Neural crest cell (in vitro differentiated cells): ENCODE results near the gene MRRF. TPM values are rescaled to one million over a fixed set of nuclear protein-coding genes. Genes with fewer than 3 reads are reported as not detected.

Experiments
- DNase-seq: peaks from one replicate; pipeline ENCODE4 v3.0.0; 2021; ENCODE audit warnings: low read depth, mixed read lengths, low spot score
- H3K27ac Mint-ChIP-seq: one replicate; pipeline ENCODE4 v1.8.0; 2021; ENCODE audit warnings: mild to moderate bottlenecking, mixed read lengths; ENCODE audit not compliant: unreplicated experiment
- H3K27me3 Mint-ChIP-seq: 2 replicates; pipeline ENCODE4 v1.8.0; 2021; ENCODE audit warnings: low read depth, mild to moderate bottlenecking, mixed read lengths
- H3K36me3 Mint-ChIP-seq: 2 replicates; pipeline ENCODE4 v1.8.0; 2021; ENCODE audit warnings: low read depth, mild to moderate bottlenecking, mixed read lengths
- H3K4me1 Mint-ChIP-seq: 2 replicates; pipeline ENCODE4 v1.8.0; 2021; ENCODE audit warnings: mixed read lengths
- H3K4me3 Mint-ChIP-seq: one replicate; pipeline ENCODE4 v1.8.0; 2021; ENCODE audit warnings: mild to moderate bottlenecking, mixed read lengths
- H3K9me3 Mint-ChIP-seq: 2 replicates; pipeline ENCODE4 v1.8.0; 2021; ENCODE audit warnings: mixed read lengths
- total RNA-seq: library from RNA; stranded (reverse); gene quantifications from 2 replicates; pipeline ENCODE4 v1.2.1, GENCODE V29; 2021
- TF ChIP-seq, protein P1 (sequence below): fragments of 200-600 bp; sonication (generic); conservative IDR thresholded peaks from 2 replicates; pipeline ENCODE4 v1.5.0; 2021; ENCODE audit warnings: antibody characterized with exemption, mild to moderate bottlenecking

Gene MRRF
- total RNA-seq, 1 donor from 2014 or later, result 40.1 TPM

DNA sequence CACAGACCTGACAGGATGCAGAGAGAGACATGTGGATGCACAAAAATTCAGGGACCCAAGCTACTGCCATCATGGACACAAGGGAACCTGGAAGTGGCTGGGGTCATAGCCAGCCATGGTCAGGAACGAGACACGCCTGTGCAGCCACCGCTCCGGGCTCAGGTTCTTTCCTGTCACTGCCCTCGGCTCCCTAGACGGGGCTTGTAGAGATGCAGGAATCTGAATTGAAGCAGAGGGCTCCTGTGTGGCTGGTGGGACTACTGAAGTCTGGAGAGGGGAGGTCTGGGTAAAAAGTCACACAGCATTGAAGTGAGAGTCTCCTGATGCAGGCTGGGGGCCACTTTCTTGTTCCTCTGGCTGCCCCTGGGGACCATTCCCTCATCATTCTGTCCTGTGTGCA is 73.9 kb downstream of the MRRF start:
- Mint-ChIP-seq H3K4me3 (no peak overlapping the region), H3K36me3 (no peaks in the 10 kb centered on the region), H3K27ac (no peak overlapping the region), H3K9me3 (no peaks in the 10 kb centered on the region), H3K27me3 (peaks cover 25% of the 10 kb centered on the region), H3K4me1 (peaks cover 5% of the 10 kb centered on the region)
- TF ChIP-seq, protein P1, sequence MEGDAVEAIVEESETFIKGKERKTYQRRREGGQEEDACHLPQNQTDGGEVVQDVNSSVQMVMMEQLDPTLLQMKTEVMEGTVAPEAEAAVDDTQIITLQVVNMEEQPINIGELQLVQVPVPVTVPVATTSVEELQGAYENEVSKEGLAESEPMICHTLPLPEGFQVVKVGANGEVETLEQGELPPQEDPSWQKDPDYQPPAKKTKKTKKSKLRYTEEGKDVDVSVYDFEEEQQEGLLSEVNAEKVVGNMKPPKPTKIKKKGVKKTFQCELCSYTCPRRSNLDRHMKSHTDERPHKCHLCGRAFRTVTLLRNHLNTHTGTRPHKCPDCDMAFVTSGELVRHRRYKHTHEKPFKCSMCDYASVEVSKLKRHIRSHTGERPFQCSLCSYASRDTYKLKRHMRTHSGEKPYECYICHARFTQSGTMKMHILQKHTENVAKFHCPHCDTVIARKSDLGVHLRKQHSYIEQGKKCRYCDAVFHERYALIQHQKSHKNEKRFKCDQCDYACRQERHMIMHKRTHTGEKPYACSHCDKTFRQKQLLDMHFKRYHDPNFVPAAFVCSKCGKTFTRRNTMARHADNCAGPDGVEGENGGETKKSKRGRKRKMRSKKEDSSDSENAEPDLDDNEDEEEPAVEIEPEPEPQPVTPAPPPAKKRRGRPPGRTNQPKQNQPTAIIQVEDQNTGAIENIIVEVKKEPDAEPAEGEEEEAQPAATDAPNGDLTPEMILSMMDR, result no peak
- no peak for DNase-seq

DNA sequence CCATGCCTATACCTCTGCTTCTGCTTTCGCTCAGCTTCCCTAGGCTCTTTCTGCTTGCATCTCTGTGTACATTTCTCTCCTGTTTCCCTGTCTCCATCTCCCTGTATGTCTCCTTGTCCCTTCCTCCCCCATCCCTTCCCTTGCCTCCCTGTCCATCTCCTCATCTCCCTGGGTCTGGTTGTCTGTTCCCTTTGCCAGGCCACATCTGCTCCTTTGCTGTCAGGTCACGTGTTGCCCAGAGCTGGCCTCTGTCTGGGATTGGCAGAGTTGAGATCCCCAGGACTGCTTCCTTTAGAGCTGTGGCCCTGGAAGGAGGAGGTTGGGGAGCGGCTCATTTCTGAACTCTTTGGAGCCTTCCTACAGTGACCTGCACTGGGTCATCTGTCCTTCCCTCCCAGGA is 74.3 kb downstream of the MRRF start:
- H3K36me3 Mint-ChIP-seq, result no peaks in the 10 kb centered on the region
- no peak overlapping the region for H3K4me3 Mint-ChIP-seq
- H3K9me3 Mint-ChIP-seq, result no peaks in the 10 kb centered on the region
- H3K27ac Mint-ChIP-seq, result no peak overlapping the region
- no peak for DNase-seq
- TF ChIP-seq, protein P1, result no peak
- peaks cover 5% of the 10 kb centered on the region for H3K4me1 Mint-ChIP-seq
- H3K27me3 Mint-ChIP-seq, result peaks cover 25% of the 10 kb centered on the region

DNA sequence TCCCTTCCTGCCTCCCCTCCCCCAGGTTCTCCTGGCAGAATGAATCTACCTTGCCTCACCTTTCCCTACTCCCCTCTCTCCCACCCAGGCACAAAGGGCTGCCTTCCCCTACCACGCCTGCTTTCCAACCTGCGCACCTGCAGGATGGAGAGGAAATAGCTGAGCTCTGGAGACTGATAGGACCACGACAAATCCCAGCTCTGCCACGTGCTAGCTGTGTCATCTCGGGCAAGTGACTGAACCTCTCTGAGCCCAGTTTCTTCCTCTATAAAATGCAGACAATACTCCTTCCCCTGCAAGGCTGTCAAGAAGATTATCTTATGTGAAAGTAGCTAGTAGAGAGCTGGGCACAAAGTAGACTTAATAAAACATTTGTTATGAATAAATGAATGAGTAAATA is 74.9 kb downstream of the MRRF start:
- peaks cover 5% of the 10 kb centered on the region for H3K4me1 Mint-ChIP-seq
- H3K27me3 Mint-ChIP-seq, result peaks cover 25% of the 10 kb centered on the region
- H3K36me3 Mint-ChIP-seq, result no peaks in the 10 kb centered on the region
- H3K4me3 Mint-ChIP-seq, result no peak overlapping the region
- TF ChIP-seq, protein P1, result no peak
- no peak overlapping the region for H3K27ac Mint-ChIP-seq
- no peaks in the 10 kb centered on the region for H3K9me3 Mint-ChIP-seq
- DNase-seq, result no peak

DNA sequence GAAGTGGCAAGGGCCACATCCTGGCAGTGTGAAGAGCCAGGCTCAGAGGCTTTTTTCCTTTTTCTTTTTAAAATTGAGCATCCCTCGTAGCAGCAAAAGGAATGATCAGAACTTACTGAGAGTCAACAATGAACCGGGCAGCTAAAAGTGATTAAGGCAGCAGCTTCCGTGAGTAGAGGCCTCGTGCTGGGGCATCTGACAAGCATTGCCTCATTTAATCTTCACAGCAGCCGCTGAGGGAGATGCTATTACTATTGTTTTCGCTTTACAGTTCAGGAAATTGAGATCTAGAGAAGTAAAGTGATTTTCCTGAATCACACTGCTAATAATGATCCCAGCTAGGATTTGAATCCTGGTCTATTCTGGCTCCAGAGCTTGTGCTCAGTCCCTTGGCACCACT is 75.5 kb downstream of the MRRF start:
- H3K36me3 Mint-ChIP-seq, result no peaks in the 10 kb centered on the region
- no peak for DNase-seq
- peaks cover 26% of the 10 kb centered on the region for H3K27me3 Mint-ChIP-seq
- peaks cover 5% of the 10 kb centered on the region for H3K4me1 Mint-ChIP-seq
- TF ChIP-seq, protein P1, result no peak
- H3K9me3 Mint-ChIP-seq, result no peaks in the 10 kb centered on the region
- H3K4me3 Mint-ChIP-seq, result no peak overlapping the region
- no peak overlapping the region for H3K27ac Mint-ChIP-seq

DNA sequence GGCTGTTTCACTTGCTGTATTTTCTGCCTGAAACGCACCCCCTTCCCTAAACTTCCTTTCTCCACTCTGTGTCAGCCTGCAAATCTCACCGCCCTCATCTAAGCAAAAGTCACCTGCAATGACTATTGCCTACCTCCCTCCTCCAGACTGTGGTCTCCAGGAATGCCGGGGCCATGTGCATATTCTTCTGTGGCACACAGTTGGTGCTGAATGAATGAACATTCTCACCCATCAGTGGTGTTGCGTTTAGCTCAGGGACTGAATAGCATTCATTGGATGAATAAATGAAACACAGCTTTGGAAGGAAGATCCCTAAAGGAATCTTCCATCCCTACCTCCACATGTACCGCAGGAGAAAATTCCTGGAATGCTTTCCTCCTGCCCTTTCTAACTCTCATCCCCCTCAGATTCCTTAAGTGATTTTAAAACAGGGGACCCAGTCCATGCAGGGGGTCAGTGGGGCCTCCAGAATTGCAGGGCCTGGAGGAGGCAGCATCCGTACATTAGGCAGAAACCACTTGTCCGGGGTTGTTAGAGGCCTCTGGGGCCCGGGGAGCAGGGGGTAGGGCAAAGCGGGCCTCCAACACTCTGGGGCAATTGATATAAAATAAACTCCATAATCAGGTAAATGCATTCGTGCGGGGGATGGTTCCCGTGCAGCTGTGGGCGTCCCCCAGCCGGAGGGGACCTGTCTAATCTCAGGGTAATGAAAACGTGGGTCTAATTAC is 77.8 kb downstream of the MRRF start:
- DNase-seq, result no peak
- H3K36me3 Mint-ChIP-seq, result no peaks in the 10 kb centered on the region
- H3K9me3 Mint-ChIP-seq, result no peaks in the 10 kb centered on the region
- TF ChIP-seq, protein P1, result no peak
- peaks cover 40% of the 10 kb centered on the region for H3K27me3 Mint-ChIP-seq
- H3K4me3 Mint-ChIP-seq, result no peak overlapping the region
- H3K27ac Mint-ChIP-seq, result no peak overlapping the region
- H3K4me1 Mint-ChIP-seq, result peaks cover 10% of the 10 kb centered on the region
